KOPT-K1 (cell line): ENCODE measurements around the gene C1orf21.

Experiments used
- H3K27ac ChIP-seq: fragments of 200-600 bp; sonication (generic); 2 replicates; pipeline ENCODE4 v1.5.1; 2016; ENCODE audit warnings: antibody characterized with exemption, mild to moderate bottlenecking, low read depth, low read length; ENCODE audit not compliant: poor library complexity, severe bottlenecking
- H3K36me3 ChIP-seq: fragments of 200-600 bp; sonication (generic); 2 replicates; pipeline ENCODE4 v1.5.1; 2017; ENCODE audit warnings: antibody characterized with exemption, mild to moderate bottlenecking, low read length, moderate library complexity; ENCODE audit not compliant: insufficient read depth
- H3K9me3 ChIP-seq: fragments of 200-600 bp; sonication (generic); 2 replicates; pipeline ENCODE4 v1.5.1; 2017; ENCODE audit warnings: antibody characterized with exemption, low read length, mild to moderate bottlenecking; ENCODE audit not compliant: insufficient read depth, poor library complexity, severe bottlenecking

Gene C1orf21

DNA sequence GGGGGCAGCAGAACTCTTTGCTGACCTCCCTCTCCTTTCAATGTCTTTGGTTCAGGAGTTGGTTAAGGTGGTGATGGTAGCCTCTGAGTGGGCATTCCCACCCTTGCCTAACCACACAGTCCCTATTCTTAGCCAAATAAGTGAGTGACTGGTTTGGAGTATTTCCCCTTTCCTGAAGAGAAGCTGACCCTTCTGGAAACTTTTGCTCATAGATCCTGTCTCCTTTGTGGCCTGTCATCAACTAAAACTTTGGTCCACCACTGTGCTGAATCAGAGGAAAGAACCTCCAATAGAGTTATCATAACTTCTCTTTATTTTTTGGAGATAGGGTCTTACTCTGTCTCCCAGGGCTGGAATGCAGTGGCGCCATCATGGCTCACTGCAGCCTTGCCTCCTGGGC lies 31.1 kb downstream of the C1orf21 start:
- no peaks in the 10 kb centered on the region for H3K9me3 ChIP-seq
- H3K36me3 ChIP-seq: no peaks in the 10 kb centered on the region
- no peak overlapping the region for H3K27ac ChIP-seq

DNA sequence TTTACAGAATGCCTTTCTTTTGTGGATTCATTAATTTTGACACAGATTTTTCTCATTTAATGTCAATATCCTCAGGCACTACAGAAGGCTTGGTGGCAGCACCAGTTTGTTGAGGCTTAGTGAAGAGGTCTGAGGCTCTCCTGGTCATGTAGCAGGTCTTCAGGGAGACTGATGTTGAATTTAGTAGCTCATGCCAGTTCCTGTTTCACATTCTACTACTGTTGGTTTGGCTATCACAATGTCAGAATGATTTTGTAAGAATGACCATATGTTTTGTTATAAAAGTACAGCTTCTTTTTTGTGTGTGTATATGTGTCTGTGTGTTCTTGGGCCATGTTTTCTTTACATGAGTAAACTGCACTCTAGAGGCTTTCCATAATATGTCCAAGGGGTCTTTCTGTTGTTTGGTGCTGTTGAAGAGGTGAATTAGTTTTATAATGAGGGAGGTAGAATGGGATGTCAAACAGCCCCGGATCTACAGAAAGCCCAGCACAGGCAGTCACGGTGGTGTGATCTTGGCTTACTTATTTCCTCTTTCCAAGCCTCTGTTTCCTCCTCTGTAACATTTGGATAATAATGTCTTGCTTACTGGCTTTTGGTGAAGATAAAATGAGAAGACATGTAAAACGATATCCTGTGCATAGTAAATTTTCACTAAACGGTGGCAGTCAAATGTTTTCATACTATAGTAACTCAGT lies 32.0 kb downstream of the C1orf21 start:
- no peaks in the 10 kb centered on the region for H3K36me3 ChIP-seq
- H3K9me3 ChIP-seq: no peaks in the 10 kb centered on the region
- no peak overlapping the region for H3K27ac ChIP-seq

DNA sequence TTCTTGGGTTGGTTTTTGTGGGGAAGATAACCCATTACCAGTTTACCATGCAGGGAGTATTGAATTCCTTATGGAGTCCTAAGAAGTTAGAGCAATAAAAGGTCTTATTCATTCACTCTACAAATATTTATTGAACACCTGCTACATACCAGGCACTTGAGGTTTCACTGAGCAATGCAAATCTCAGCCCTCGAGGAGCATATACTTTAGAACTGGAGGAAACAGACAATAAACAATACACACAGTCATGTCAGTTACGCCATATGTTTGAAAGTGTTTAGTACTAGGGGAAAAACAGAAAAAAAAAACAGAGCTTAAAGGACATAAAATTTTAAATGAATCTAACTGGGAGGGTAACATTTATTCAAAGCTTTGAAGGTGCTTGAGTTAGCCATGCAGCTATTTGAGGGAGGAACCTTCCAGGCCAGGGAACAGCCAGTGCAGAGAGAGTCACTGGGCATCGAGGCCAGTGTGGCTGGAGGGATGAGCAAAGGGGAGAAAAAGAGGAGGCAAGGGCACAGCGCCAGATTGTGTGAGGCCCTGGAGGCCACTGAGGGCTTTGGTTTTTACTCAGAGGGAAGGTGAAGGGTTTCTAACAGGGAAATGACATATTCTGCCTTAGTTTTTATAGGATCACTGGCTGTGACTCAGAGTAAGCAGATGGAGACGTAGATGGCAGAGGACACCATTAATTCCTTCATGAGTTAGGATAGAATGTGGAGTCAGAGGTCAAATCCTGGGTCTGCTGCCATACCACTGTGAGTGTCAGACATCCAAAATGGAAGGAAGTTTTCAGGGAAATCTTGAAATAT lies 32.7 kb downstream of the C1orf21 start:
- H3K9me3 ChIP-seq: no peaks in the 10 kb centered on the region
- no peaks in the 10 kb centered on the region for H3K36me3 ChIP-seq
- H3K27ac ChIP-seq: no peak overlapping the region

DNA sequence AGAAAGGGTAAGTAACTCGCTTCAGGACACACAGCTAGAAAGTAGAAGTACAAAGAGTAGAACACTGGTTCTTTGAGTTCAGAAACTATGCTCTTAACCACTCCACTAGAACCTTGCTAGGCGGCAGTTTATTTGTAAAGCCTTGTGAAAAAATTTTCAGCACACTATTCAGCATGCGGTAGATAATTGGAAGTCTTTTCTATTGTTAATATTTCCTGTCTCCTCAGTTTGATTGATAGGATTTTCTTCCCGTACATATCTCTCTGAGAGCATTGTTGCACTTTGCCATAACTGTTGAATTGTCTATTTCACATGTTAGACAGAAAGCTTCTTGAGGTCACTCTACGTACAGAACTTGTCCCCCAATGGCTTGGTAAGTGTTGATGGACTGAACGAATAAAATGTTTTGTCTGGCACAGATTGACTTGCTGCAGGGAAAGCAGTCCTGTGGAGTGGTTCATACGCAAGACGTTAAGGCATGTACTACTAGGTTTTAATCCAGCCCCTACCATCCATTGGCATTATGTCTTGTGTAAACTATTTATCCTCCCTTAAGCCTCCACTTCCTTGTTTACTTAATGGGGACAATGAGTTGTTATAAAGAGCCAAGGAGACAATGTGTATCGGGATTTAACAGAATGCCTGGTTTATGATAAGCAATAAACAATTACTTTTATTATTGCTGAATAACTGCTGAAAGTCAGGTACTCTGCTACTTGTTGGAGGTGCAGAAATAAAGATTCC lies 35.8 kb downstream of the C1orf21 start:
- no peaks in the 10 kb centered on the region for H3K9me3 ChIP-seq
- no peaks in the 10 kb centered on the region for H3K36me3 ChIP-seq
- H3K27ac ChIP-seq: no peak overlapping the region

DNA sequence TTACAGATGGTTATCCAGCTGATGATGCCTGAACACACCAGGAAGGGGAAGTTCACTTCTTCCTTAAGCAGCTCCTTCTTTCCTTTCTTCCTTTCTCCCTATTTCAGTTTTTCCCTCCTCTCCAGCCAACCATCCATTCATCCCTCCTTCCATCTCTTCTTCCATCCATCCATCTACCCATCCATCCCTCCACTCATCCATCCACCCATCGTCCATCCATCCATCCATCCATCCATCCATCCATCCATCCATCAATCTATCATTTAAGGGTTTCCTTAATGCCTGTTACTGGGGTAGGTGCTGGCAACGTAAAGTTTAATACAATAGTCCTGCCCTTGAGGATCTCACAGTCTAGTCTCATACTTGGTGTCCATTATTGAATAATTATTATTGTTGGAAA lies 36.8 kb downstream of the C1orf21 start:
- Histone ChIP-seq H3K9me3 (no peaks in the 10 kb centered on the region), H3K27ac (no peak overlapping the region), H3K36me3 (no peaks in the 10 kb centered on the region)

DNA sequence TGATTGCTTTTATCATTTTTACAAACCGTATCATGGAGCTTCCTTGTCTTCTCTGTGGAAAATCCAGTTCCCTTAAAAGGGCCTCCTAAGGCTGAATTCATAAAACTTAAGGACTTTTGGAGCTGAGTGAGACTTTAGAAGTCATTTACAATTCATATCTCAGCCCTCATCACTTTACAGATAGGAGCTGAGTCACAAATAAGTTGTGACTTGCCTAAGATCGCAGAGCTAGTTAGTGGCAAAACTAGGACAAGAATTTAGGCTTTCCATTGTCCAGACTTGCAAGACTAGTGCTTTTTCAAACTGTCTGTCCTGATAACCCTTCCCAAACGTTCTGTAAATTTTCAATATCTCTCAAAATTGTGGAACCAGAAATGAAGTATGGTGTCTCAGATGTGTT lies 37.3 kb downstream of the C1orf21 start:
- Histone ChIP-seq H3K36me3 (no peaks in the 10 kb centered on the region), H3K27ac (no peak overlapping the region), H3K9me3 (no peaks in the 10 kb centered on the region)

DNA sequence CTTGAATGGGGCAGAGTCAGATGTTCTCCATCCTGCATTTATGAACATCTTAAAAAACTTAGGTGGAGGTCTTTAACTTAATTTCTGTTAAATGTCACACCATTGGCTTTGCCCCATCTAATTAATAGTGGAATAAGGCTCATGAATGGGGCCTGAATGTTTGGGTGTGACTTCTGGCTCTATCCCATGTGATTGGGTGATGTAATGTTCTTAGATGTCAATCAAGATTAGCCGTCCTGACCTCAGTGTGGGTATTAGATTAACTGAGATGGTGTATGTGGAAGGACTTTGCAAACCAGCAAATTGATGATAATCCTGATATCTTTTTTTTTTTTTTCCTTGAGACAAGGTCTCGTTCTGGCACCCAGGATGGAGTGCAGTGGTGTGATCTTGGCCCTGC lies 38.1 kb downstream of the C1orf21 start:
- no peak overlapping the region for H3K27ac ChIP-seq
- no peaks in the 10 kb centered on the region for H3K36me3 ChIP-seq
- H3K9me3 ChIP-seq: no peaks in the 10 kb centered on the region

DNA sequence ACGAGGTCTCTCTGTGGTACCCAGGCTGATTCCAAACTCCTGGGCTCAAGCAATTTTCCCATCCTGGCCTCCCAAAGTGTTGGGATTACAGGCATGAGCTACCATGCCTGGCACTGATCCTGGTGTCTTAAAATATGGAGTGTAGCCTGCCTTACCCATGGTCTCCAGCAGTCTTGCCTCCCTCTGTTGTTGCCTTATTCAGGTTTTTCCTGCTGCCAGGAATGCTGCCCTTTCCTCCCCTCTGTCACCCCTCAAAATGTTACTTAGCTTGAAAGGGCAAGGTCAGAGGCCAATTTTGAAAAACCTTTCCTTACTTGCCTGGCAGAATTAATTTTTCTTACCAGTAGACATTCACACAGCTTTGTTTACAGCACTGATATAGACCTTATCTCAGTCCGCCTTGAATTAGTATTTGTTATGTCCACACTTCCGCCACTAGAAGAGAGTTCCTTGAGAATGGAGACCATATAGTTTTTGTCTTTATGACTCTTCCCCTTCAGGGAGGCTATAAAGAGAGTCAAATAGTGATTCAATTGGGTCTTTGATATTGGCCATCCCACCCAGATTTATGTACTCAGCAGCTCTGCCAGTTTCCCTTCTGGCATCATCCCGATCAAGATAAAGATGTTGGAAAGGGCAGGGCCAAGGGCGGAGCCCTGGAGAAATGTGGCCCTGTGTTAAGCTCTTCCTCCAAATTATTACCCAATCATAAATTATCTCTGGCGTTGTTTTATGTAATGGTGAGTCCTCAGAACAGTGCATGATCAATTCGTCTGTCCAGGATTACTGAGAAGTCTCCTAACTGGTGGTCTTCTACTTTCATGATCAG lies 38.8 kb downstream of the C1orf21 start:
- H3K36me3 ChIP-seq: no peaks in the 10 kb centered on the region
- H3K9me3 ChIP-seq: no peaks in the 10 kb centered on the region
- H3K27ac ChIP-seq: no peak overlapping the region

DNA sequence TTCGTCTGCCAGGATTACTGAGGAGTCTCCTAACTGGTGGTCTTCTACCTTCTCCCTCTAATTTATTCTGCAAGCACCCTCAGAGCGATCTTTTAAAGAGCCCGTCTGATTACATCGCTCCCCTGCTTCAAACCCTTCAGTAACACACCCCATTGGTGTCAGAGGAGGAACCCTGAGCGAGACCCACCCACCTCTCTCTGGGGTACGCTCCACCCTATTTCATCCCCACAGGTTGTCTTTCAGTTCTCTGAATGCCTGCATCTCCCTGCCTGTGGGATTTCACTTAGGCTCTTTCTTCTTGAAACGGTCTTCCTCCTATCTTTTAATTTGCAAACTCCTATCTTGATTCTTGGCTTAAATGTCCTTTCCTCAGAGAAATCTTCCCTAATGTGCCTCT lies 39.4 kb downstream of the C1orf21 start:
- H3K27ac ChIP-seq: no peak overlapping the region
- H3K9me3 ChIP-seq: no peaks in the 10 kb centered on the region
- no peaks in the 10 kb centered on the region for H3K36me3 ChIP-seq

DNA sequence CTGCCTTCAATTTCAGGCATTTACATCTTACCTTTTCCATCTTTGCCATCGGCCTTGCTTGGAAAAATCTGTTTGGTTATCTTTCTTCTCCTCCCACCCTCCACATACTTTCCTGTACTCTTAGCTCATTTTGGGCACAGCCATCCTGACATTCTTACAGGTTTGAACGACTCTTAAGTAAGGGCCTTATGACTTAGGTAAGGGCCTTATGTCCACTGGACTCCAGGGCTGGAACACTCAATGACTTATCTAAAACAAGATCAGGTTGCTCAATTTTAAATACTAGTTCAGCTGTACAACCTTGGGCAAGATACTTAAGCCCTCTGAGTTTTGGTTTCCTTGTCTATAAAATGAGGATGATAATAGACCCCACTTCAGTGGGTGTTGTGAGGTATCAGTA lies 40.9 kb downstream of the C1orf21 start:
- H3K27ac ChIP-seq: no peak overlapping the region

DNA sequence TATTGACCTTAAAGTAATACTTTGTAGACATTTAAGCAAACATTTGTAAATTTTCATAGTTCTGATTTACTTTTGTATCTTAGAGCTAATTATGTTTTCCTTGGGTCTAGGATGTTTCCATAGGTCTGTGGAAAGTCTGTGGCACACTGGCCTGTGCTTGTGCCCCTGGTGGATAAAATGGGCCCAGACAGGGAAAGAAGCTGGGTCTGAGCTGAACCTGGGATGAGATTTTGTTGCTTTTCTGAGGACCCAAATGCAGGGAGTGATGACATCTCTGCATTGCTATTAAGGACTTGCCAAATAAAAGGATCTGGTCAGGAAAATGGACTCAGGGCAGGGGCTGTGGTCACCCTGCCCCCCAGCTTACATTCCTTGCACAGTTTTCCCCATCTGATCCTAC lies 41.8 kb downstream of the C1orf21 start:
- H3K36me3 ChIP-seq: no peaks in the 10 kb centered on the region
- no peak overlapping the region for H3K27ac ChIP-seq
- no peaks in the 10 kb centered on the region for H3K9me3 ChIP-seq

More for the DNA sequence above, 40.9 kb downstream of the C1orf21 start:
- Histone ChIP-seq H3K36me3 (no peaks in the 10 kb centered on the region), H3K9me3 (no peaks in the 10 kb centered on the region)

DNA sequence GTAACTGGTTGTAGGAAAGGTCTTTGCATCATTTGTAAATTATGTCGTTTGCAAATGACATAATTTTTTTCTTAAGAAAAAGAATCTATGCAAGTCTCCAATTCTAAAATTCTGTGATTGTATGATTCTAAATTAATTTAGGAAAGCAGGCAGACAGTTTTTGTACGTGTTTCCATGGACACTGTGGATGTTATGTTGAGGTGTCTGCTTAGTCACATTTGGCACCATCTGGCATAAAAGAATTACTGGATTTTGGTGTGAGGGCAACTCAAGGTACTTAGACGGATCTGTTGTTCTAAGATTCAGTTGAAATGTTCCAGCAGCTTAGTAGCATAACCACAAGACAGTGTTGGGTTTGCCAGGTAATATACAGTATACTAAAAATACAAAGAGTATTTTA lies 42.5 kb downstream of the C1orf21 start:
- no peaks in the 10 kb centered on the region for H3K9me3 ChIP-seq
- no peak overlapping the region for H3K27ac ChIP-seq
- no peaks in the 10 kb centered on the region for H3K36me3 ChIP-seq

DNA sequence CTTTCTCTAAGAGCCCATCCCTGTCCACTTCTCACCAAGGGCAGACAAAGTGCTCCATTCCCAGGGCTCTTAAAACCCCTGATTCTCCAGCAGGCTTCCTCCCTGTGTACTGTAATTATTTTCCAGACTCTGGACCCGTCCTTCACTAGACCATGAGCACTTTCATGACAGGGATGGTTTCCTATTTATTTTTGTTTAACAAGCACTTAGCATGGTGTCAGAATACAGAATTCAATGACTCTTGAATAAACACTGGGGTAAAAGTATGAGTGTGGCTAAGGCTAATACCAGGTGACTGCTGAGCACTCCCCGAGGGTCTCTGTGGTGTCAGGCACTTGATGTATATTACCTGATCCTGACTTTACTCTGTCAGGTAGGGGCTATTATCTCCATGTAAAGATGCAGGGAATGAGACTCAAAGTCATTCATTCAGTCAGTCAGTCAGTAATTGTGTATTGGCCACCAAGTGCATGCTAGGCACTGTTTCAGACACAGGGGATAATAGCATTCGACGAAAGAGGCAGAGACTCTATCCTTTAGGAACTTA lies 47.2 kb downstream of the C1orf21 start:
- Histone ChIP-seq H3K27ac (no peak overlapping the region), H3K9me3 (no peaks in the 10 kb centered on the region), H3K36me3 (no peaks in the 10 kb centered on the region)

DNA sequence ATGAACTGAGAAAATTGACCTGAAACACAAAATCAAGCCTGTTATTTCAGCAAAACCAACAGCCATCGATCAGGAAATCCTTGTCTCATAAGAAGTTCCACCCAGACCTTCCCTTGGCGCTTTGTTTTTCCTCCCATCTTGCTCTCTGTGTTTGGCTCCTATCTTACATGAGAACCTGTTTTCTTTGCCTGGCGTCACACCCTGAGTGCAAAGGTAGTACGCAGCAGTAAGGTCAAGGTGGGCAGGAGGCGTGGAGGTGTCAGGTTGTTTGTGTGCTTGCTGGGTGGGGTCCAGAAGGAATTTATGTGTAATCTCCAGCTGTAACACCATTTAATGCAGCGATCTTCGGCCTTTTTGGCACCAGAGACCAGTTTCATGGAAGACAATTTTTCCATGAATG lies 50.5 kb downstream of the C1orf21 start:
- H3K9me3 ChIP-seq: no peaks in the 10 kb centered on the region
- H3K27ac ChIP-seq: no peak overlapping the region
- H3K36me3 ChIP-seq: no peaks in the 10 kb centered on the region
